Mammary epithelial cell (primary cell): ENCODE measurements around the gene GLDN.

Experiments
- CTCF ChIP-seq, 2 donors: IDR thresholded peaks in 1 of 2; conservative IDR thresholded peaks in 1 of 2; 2 replicates each; pipeline ENCODE4 v1.5.1; 2011 to 2012; ENCODE audit warnings: inconsistent platforms in 2 of 2, low read length in 2 of 2, mild to moderate bottlenecking in 2 of 2, control low read depth in 1 of 2, low read depth in 1 of 2; ENCODE audit not compliant: insufficient read depth in 1 of 2; ENCODE audit errors: extremely low read depth in 1 of 2
- EZH2 ChIP-seq: IDR thresholded peaks from 2 replicates; pipeline ENCODE4 v1.6.1; 2012; ENCODE audit warnings: low read length, inconsistent platforms, borderline replicate concordance

- TF ChIP-seq CTCF (conservative IDR thresholded peaks at IDR 0.05 in 1 of 2, IDR thresholded peaks at IDR 0.05 in 1 of 2; ENCODE audit: extremely low read depth in 1 of 2, insufficient read depth in 1 of 2, low read depth in 1 of 2, low read length in 2 of 2) (no peak), EZH2 (no peak)
Measured at GRCh38 chr15:51450001-51450400, 108.5 kb downstream of the GLDN start.
